HG03457 (cell line): ENCODE results near the gene NAA40.

ENCODE experiments used
- ATAC-seq: cut with Tn5 transposase; IDR thresholded peaks from one replicate; pipeline ENCODE4 v1.9.1; 2021; ENCODE audit warnings: moderate number of reproducible peaks; ENCODE audit not compliant: unreplicated experiment

NAA40 gene

GRCh38 chr11:64006398-64006797 lies 67.6 kb downstream of the NAA40 start:
- ATAC-seq, result no peak
